Sigmoid colon (tissue), 4 donors: ENCODE measurements around the gene KRTAP13-1.

ENCODE experiments used
- EP300 ChIP-seq, 4 donors: sonication (generic); formaldehyde crosslinking; IDR thresholded peaks; one replicate each; pipeline ENCODE4 v1.6.1; 2017; ENCODE audit warnings: antibody characterized with exemption in 4 of 4
- TF ChIP-seq, protein P1 (sequence below), 4 experiments: fragments of 450-650 bp in 3 of 4; fragments of 200-600 bp in 1 of 4; IDR thresholded peaks; one replicate each; pipeline ENCODE4 v1.5.1; 2016 to 2019; ENCODE audit warnings: antibody characterized with exemption in 4 of 4, mild to moderate bottlenecking in 3 of 4, moderate library complexity in 2 of 4

DNA sequence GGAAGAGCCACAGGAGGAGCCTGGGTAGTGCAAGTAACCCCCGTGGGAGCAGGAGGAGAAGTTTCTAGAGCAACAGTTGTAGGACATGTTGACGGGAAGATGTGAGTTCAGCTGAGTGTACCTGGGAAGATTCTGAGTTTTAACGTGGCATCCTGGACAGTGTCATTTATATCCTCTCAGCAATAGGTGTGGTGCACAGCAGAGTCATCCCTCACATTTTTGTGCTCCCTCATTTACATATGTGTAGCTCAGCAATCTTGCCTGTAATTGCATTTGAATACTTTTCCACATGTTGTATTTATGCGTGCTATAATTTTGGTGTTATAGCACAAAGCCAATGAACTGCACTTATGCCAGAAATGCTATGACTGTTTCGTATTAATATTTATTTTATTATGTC is 30.0 kb downstream of the KRTAP13-1 start, which contains the start of gene KRTAP13-3:
- TF ChIP-seq, protein P1, sequence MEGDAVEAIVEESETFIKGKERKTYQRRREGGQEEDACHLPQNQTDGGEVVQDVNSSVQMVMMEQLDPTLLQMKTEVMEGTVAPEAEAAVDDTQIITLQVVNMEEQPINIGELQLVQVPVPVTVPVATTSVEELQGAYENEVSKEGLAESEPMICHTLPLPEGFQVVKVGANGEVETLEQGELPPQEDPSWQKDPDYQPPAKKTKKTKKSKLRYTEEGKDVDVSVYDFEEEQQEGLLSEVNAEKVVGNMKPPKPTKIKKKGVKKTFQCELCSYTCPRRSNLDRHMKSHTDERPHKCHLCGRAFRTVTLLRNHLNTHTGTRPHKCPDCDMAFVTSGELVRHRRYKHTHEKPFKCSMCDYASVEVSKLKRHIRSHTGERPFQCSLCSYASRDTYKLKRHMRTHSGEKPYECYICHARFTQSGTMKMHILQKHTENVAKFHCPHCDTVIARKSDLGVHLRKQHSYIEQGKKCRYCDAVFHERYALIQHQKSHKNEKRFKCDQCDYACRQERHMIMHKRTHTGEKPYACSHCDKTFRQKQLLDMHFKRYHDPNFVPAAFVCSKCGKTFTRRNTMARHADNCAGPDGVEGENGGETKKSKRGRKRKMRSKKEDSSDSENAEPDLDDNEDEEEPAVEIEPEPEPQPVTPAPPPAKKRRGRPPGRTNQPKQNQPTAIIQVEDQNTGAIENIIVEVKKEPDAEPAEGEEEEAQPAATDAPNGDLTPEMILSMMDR (IDR thresholded peaks at IDR 0.05) = no peak
- no peak for TF ChIP-seq EP300 (IDR thresholded peaks at IDR 0.05)
